Upper lobe of left lung (tissue), 4 donors: ENCODE data around the gene DPH6.

Source experiments
- CTCF ChIP-seq, 6 experiments: fragments of 450-650 bp in 4 of 6; fragments of 200-600 bp in 2 of 6; sonication (generic) in 2 of 6; IDR thresholded peaks; one replicate each; pipeline ENCODE4 v1.5.1; 2016 to 2019; ENCODE audit warnings: antibody characterized with exemption in 6 of 6
- POLR2A ChIP-seq, 4 donors: fragments of 450-650 bp; IDR thresholded peaks; one replicate each; pipeline ENCODE4 v1.5.1; 2016 to 2017; ENCODE audit warnings: antibody characterized with exemption in 4 of 4, mild to moderate bottlenecking in 2 of 4
- POLR2AphosphoS5 ChIP-seq, 2 donors: sonication (generic); formaldehyde crosslinking; IDR thresholded peaks; one replicate each; pipeline ENCODE4 v1.5.1; 2017; ENCODE audit warnings: antibody characterized with exemption in 2 of 2

GRCh38 chr15:35491173-35491572 lies 54.8 kb downstream of the DPH6 start:
- TF ChIP-seq POLR2AphosphoS5 (IDR thresholded peaks at IDR 0.05) = no peak
- TF ChIP-seq POLR2A (IDR thresholded peaks at IDR 0.05) = no peak
- TF ChIP-seq CTCF (IDR thresholded peaks at IDR 0.05) = no peak
